ENCODE results near the gene GRIN2A.

GRIN2A gene

DNA sequence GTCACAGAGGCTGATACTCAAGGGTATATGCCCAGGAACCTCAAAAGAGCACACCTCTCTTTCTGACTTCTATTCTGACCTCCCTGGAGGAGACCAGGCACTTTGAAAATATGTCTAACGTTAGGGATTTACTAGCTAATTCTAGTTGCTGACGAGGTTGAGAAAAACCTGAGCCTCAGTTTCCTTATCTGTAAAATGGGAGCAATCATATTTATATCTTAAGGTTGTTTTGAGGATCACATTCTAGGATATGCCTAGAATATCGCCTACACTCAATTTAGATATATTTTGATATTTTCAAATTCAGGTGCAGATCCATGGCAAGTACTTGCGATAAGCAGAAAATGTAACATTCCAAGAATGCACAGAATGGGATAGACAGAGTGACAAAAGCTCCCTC lies 425.8 kb downstream of the GRIN2A start:
- no peak for ATAC-seq
- TF ChIP-seq RARB (CRISPR knock-in tag; IDR thresholded peaks at IDR 0.05) (no peak), ZNF70 (CRISPR knock-in tag; IDR thresholded peaks at IDR 0.05) (no peak), GLIS3 (CRISPR knock-in tag; IDR thresholded peaks at IDR 0.05) (no peak), ZNF8 (CRISPR knock-in tag; IDR thresholded peaks at IDR 0.05) (no peak), CSDC2 (CRISPR knock-in tag; IDR thresholded peaks at IDR 0.05) (no peak), TCF4 (CRISPR knock-in tag; IDR thresholded peaks at IDR 0.05; ENCODE audit: borderline replicate concordance) (no peak), TOX (CRISPR knock-in tag; IDR thresholded peaks at IDR 0.05; ENCODE audit: borderline replicate concordance) (no peak), SNAI2 (CRISPR knock-in tag; IDR thresholded peaks at IDR 0.05) (no peak), OSR1 (CRISPR knock-in tag; IDR thresholded peaks at IDR 0.05) (no peak), ISL1 (CRISPR knock-in tag; IDR thresholded peaks at IDR 0.05) (no peak), ZFP30 (CRISPR knock-in tag; IDR thresholded peaks at IDR 0.05) (no peak), PPARA (CRISPR knock-in tag; IDR thresholded peaks at IDR 0.05; ENCODE audit: borderline replicate concordance) (no peak), ESRRG (CRISPR knock-in tag; IDR thresholded peaks at IDR 0.05) (no peak), ZFP3 (CRISPR knock-in tag; IDR thresholded peaks at IDR 0.05) (no peak), ZNF565 (CRISPR knock-in tag; conservative IDR thresholded peaks at IDR 0.05; ENCODE audit: low read depth) (no peak), ZC3H10 (CRISPR knock-in tag; IDR thresholded peaks at IDR 0.05) (no peak)
- TF ChIP-seq, protein P1, sequence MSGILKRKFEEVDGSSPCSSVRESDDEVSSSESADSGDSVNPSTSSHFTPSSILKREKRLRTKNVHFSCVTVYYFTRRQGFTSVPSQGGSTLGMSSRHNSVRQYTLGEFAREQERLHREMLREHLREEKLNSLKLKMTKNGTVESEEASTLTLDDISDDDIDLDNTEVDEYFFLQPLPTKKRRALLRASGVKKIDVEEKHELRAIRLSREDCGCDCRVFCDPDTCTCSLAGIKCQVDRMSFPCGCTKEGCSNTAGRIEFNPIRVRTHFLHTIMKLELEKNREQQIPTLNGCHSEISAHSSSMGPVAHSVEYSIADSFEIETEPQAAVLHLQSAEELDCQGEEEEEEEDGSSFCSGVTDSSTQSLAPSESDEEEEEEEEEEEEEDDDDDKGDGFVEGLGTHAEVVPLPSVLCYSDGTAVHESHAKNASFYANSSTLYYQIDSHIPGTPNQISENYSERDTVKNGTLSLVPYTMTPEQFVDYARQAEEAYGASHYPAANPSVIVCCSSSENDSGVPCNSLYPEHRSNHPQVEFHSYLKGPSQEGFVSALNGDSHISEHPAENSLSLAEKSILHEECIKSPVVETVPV (CRISPR knock-in tag; IDR thresholded peaks at IDR 0.05), result no peak
- TF ChIP-seq, protein P2, sequence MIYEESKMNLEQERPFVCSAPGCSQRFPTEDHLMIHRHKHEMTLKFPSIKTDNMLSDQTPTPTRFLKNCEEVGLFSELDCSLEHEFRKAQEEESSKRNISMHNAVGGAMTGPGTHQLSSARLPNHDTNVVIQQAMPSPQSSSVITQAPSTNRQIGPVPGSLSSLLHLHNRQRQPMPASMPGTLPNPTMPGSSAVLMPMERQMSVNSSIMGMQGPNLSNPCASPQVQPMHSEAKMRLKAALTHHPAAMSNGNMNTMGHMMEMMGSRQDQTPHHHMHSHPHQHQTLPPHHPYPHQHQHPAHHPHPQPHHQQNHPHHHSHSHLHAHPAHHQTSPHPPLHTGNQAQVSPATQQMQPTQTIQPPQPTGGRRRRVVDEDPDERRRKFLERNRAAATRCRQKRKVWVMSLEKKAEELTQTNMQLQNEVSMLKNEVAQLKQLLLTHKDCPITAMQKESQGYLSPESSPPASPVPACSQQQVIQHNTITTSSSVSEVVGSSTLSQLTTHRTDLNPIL (CRISPR knock-in tag; IDR thresholded peaks at IDR 0.05; ENCODE audit: low read depth), result no peak
- TF ChIP-seq, protein P3, sequence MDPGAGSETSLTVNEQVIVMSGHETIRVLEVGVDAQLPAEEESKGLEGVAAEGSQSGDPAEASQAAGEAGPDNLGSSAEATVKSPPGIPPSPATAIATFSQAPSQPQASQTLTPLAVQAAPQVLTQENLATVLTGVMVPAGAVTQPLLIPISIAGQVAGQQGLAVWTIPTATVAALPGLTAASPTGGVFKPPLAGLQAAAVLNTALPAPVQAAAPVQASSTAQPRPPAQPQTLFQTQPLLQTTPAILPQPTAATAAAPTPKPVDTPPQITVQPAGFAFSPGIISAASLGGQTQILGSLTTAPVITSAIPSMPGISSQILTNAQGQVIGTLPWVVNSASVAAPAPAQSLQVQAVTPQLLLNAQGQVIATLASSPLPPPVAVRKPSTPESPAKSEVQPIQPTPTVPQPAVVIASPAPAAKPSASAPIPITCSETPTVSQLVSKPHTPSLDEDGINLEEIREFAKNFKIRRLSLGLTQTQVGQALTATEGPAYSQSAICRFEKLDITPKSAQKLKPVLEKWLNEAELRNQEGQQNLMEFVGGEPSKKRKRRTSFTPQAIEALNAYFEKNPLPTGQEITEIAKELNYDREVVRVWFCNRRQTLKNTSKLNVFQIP (CRISPR knock-in tag; IDR thresholded peaks at IDR 0.05; ENCODE audit: borderline replicate concordance, low read depth), result no peak

DNA sequence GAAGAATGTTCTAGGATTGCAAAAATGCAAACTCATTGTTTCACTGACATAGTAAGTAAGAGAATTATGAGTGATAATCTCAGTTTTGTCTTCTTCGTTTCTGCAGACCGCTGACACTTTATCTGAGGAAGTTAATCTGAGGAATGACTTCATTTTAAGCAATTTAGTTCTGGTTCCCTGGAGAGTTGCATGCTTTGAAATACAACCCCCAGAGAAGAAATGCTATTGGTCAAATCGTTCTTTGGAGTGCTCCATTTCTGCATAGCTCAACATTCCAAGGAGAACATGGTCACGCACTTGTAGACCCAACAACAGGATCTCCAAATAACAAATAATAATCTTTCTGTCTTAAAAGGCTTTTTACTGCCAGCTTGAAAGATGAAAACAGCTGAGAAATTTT lies 427.1 kb downstream of the GRIN2A start:
- no peak for ATAC-seq
- TF ChIP-seq OSR1 (CRISPR knock-in tag; IDR thresholded peaks at IDR 0.05) (no peak), ZNF8 (CRISPR knock-in tag; IDR thresholded peaks at IDR 0.05) (no peak)

DNA sequence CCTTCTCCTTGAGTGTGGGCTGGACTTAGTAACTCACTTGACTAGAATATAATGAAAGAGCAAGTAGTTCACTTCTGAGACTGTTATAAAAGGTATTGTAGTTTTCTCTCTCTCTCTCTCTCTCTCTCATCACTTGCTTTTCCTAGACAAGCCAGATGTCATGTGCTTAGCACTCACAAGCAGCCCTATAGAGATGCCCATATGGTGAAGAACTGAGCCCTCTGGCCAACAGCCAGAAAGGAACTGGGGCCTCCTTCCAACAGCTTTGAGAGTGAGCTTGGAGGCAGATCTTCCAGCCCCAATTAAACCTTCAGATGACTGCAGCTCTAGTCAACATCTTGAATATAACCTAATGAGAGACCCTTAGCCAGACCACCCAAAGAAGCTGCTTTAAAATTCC lies 440.5 kb downstream of the GRIN2A start:
- TF ChIP-seq CSDC2 (CRISPR knock-in tag; IDR thresholded peaks at IDR 0.05), result no peak
- TF ChIP-seq TCF4 (CRISPR knock-in tag; IDR thresholded peaks at IDR 0.05; ENCODE audit: borderline replicate concordance), result no peak
- TF ChIP-seq GLIS3 (CRISPR knock-in tag; IDR thresholded peaks at IDR 0.05), result no peak
- no peak for TF ChIP-seq ZNF70 (CRISPR knock-in tag; IDR thresholded peaks at IDR 0.05)
- TF ChIP-seq SNAI2 (CRISPR knock-in tag; IDR thresholded peaks at IDR 0.05), result no peak
- TF ChIP-seq, protein P4, sequence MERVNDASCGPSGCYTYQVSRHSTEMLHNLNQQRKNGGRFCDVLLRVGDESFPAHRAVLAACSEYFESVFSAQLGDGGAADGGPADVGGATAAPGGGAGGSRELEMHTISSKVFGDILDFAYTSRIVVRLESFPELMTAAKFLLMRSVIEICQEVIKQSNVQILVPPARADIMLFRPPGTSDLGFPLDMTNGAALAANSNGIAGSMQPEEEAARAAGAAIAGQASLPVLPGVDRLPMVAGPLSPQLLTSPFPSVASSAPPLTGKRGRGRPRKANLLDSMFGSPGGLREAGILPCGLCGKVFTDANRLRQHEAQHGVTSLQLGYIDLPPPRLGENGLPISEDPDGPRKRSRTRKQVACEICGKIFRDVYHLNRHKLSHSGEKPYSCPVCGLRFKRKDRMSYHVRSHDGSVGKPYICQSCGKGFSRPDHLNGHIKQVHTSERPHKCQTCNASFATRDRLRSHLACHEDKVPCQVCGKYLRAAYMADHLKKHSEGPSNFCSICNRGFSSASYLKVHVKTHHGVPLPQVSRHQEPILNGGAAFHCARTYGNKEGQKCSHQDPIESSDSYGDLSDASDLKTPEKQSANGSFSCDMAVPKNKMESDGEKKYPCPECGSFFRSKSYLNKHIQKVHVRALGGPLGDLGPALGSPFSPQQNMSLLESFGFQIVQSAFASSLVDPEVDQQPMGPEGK (CRISPR knock-in tag; IDR thresholded peaks at IDR 0.05; ENCODE audit: borderline replicate concordance), result no peak
- TF ChIP-seq PPARA (CRISPR knock-in tag; IDR thresholded peaks at IDR 0.05; ENCODE audit: borderline replicate concordance), result no peak
- no peak for TF ChIP-seq ARNTL (CRISPR knock-in tag; IDR thresholded peaks at IDR 0.05; ENCODE audit: borderline replicate concordance, low read depth)
- TF ChIP-seq RARB (CRISPR knock-in tag; IDR thresholded peaks at IDR 0.05), result no peak
- no peak for ATAC-seq

DNA sequence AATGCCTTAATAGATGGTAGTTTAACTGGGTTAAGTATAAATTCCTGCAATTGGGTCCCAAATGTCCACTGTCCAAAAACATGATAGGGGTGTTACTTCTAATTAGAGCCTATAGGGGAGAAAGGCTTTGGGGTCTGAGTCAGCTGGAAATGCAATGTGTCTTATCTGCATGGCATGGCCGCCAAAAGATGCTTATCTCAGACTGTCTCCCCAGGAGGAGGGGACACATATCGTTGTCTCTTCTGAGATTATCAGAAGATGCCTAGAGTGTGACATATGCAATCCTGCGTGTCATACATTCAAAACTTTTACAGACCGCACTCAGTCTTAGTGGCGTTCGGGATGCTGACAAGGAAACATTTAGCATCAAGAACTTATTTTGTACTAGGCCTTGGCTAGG lies 442.9 kb downstream of the GRIN2A start:
- ATAC-seq, result no peak
- TF ChIP-seq ARNTL (CRISPR knock-in tag; IDR thresholded peaks at IDR 0.05; ENCODE audit: borderline replicate concordance, low read depth) (no peak), ESRRG (CRISPR knock-in tag; IDR thresholded peaks at IDR 0.05) (no peak), ZFP3 (CRISPR knock-in tag; IDR thresholded peaks at IDR 0.05) (no peak), ZNF70 (CRISPR knock-in tag; IDR thresholded peaks at IDR 0.05) (no peak), ZFP30 (CRISPR knock-in tag; IDR thresholded peaks at IDR 0.05) (no peak), CSDC2 (CRISPR knock-in tag; IDR thresholded peaks at IDR 0.05) (no peak), BACH2 (CRISPR knock-in tag; IDR thresholded peaks at IDR 0.05; ENCODE audit: borderline replicate concordance) (no peak), ZC3H10 (CRISPR knock-in tag; IDR thresholded peaks at IDR 0.05) (no peak), GLIS3 (CRISPR knock-in tag; IDR thresholded peaks at IDR 0.05) (no peak), PPARA (CRISPR knock-in tag; IDR thresholded peaks at IDR 0.05; ENCODE audit: borderline replicate concordance) (no peak), ZNF565 (CRISPR knock-in tag; conservative IDR thresholded peaks at IDR 0.05; ENCODE audit: low read depth) (no peak)
- TF ChIP-seq, protein P4 (CRISPR knock-in tag; IDR thresholded peaks at IDR 0.05; ENCODE audit: borderline replicate concordance), result no peak
- TF ChIP-seq, protein P3 (CRISPR knock-in tag; IDR thresholded peaks at IDR 0.05; ENCODE audit: borderline replicate concordance, low read depth), result no peak

Measured in SK-N-SH treated with all-trans-retinoic acid at 6 μM for 48 hours (cell line).